Activated CD8-positive, alpha-beta T cell treated with anti-CD3 and anti-CD28 coated beads for 36 hours (primary cell): Measurements from ENCODE around the gene ZNF280C. TPM values are rescaled to one million over a fixed set of nuclear protein-coding genes. Genes with fewer than 3 reads are reported as not detected.

ENCODE experiments used
- ATAC-seq: fragments of 200-7000 bp; cut with Tn5 transposase; one replicate; pipeline ENCODE4 v1.10.0; 2021; ENCODE audit warnings: mild to moderate bottlenecking, moderate library complexity
- CTCF ChIA-PET: fragments of 350-600 bp; sonication (Branson Sonifier 250); formaldehyde crosslinking; loops from one replicate; lab custom pipeline; 2021; ENCODE audit warnings: antibody characterized with exemption; lab: Charles Lee
- POLR2A ChIA-PET: fragments of 350-600 bp; sonication (Branson Sonifier 250); formaldehyde crosslinking; loops from one replicate; lab custom pipeline; 2021; ENCODE audit warnings: antibody characterized with exemption; lab: Charles Lee
- DNase-seq: peaks from one replicate; pipeline ENCODE4 v3.0.0-alpha.2; 2020
- H3K27ac Mint-ChIP-seq: one replicate; pipeline ENCODE4 v1.8.0; 2021; ENCODE audit warnings: mild to moderate bottlenecking, mixed read lengths
- H3K27me3 Mint-ChIP-seq: one replicate; pipeline ENCODE4 v1.8.0; 2021; ENCODE audit warnings: mixed read lengths
- H3K36me3 Mint-ChIP-seq: one replicate; pipeline ENCODE4 v1.8.0; 2021; ENCODE audit warnings: low read depth, mixed read lengths
- H3K4me1 Mint-ChIP-seq: one replicate; pipeline ENCODE4 v1.8.0; 2021; ENCODE audit warnings: low read depth, mixed read lengths
- H3K4me3 Mint-ChIP-seq: one replicate; pipeline ENCODE4 v1.8.0; 2021; ENCODE audit warnings: mild to moderate bottlenecking, moderate library complexity, mixed read lengths
- H3K9me3 Mint-ChIP-seq: one replicate; pipeline ENCODE4 v1.8.0; 2021; ENCODE audit warnings: mixed read lengths
- CTCF ChIP-seq: fragments of 200-600 bp; IDR thresholded peaks from one replicate; pipeline ENCODE4 v1.8.0; 2022; ENCODE audit warnings: antibody characterized with exemption, mild to moderate bottlenecking
- intact Hi-C: fragments of 100-400 bp; cut with micrococcal nuclease; formaldehyde crosslinking; loops from one replicate; pipeline ENCODE4 v1.10.0; 2022
- total RNA-seq, 2 experiments: library from RNA; stranded (reverse); gene quantifications; one replicate each; pipeline ENCODE4 v1.2.3, GENCODE V29; 2021

The ZNF280C gene
- total RNA-seq, 2 experiments from 2014 or later: 5.4 to 5.8 TPM

- ChIA-PET POLR2A (no interaction called here), CTCF (interaction anchor here (0.5 to 5.9 kb wide), 6 partner anchors 8 to 110 kb away, joined by 3 to 49 read pairs (median 5); no protein-coding TSS in a partner anchor)
- intact Hi-C loops: loop anchor here (5.0 to 10.0 kb wide), 2 partner anchors 108 to 586 kb away; no protein-coding TSS in a partner anchor
- Mint-ChIP-seq H3K9me3 (no peaks in the 10 kb centered on the region), H3K36me3 (no peaks in the 10 kb centered on the region), H3K4me3 (no peak overlapping the region), H3K27ac (no peak overlapping the region), H3K4me1 (peaks cover 3% of the 10 kb centered on the region), H3K27me3 (no peaks in the 10 kb centered on the region)
- DNase-seq (no peak), ATAC-seq (no peak)
- no peak for TF ChIP-seq CTCF
Observed at GRCh38 chrX:130190801-130191200, 77.9 kb downstream of the ZNF280C start.

GRCh38 chrX:130186651-130187050 is 82.0 kb downstream of the ZNF280C start:
- Mint-ChIP-seq H3K27ac (no peak overlapping the region), H3K9me3 (no peaks in the 10 kb centered on the region), H3K4me3 (no peak overlapping the region), H3K36me3 (peaks cover 4% of the 10 kb centered on the region), H3K4me1 (peaks cover 18% of the 10 kb centered on the region), H3K27me3 (no peaks in the 10 kb centered on the region)
- no peak for DNase-seq
- TF ChIP-seq CTCF: no peak
- intact Hi-C loops: no loop called here
- ChIA-PET POLR2A (no interaction called here), CTCF (interaction anchor here (1.0 to 2.9 kb wide), 3 partner anchors 105 to 585 kb away, joined by 3 to 11 read pairs (median 4); no protein-coding TSS in a partner anchor)
- ATAC-seq: no peak

GRCh38 chrX:130184857-130185256 is 83.8 kb downstream of the ZNF280C start:
- no peak for ATAC-seq
- CTCF ChIA-PET: interaction anchor here (1.0 kb wide), 1 partner anchor 105 kb away, joined by 3 read pairs; no protein-coding TSS in a partner anchor
- intact Hi-C loops: no loop called here
- no peaks in the 10 kb centered on the region for H3K9me3 Mint-ChIP-seq
- H3K36me3 Mint-ChIP-seq: peaks cover 7% of the 10 kb centered on the region
- peaks cover 19% of the 10 kb centered on the region for H3K4me1 Mint-ChIP-seq
- H3K4me3 Mint-ChIP-seq: no peak overlapping the region
- H3K27me3 Mint-ChIP-seq: no peaks in the 10 kb centered on the region
- POLR2A ChIA-PET: no interaction called here
- no peak for DNase-seq
- no peak for TF ChIP-seq CTCF
- H3K27ac Mint-ChIP-seq: no peak overlapping the region

GRCh38 chrX:130184168-130184567 is 84.5 kb downstream of the ZNF280C start:
- Mint-ChIP-seq H3K27ac (peak overlapping the region; percentile 42), H3K4me1 (peaks cover 25% of the 10 kb centered on the region), H3K27me3 (no peaks in the 10 kb centered on the region), H3K4me3 (no peak overlapping the region), H3K9me3 (no peaks in the 10 kb centered on the region), H3K36me3 (peaks cover 12% of the 10 kb centered on the region)
- DNase-seq (no peak), ATAC-seq (no peak)
- POLR2A ChIA-PET: no interaction called here
- CTCF ChIA-PET: interaction anchor here (1.0 kb wide), 1 partner anchor 105 kb away, joined by 3 read pairs; no protein-coding TSS in a partner anchor
- TF ChIP-seq CTCF: no peak
- intact Hi-C loops: no loop called here

- H3K27me3 Mint-ChIP-seq: no peaks in the 10 kb centered on the region
- peaks cover 46% of the 10 kb centered on the region for H3K4me1 Mint-ChIP-seq
- no peak for DNase-seq
- no peaks in the 10 kb centered on the region for H3K9me3 Mint-ChIP-seq
- no peak overlapping the region for H3K4me3 Mint-ChIP-seq
- peak overlapping the region; percentile 78 for H3K27ac Mint-ChIP-seq
- H3K36me3 Mint-ChIP-seq: peaks cover 34% of the 10 kb centered on the region
- ChIA-PET POLR2A (no interaction called here), CTCF (interaction anchor here (1.0 kb wide), 1 partner anchor 12 kb away, joined by 3 read pairs; no protein-coding TSS in a partner anchor)
- intact Hi-C loops: no loop called here
- ATAC-seq: peak; percentile 57
- TF ChIP-seq CTCF: no peak
Observed at GRCh38 chrX:130179579-130180215, 89.0 kb downstream of the ZNF280C start.
